Liver (tissue), 3 donors: ENCODE results near the gene FRYL.

Source experiments
- CTCF ChIP-seq: fragments of 150-350 bp; IDR thresholded peaks from 2 replicates; pipeline ENCODE4 v1.5.1; 2017; ENCODE audit warnings: improper control_type of control experiment, low read depth, low read length; ENCODE audit not compliant: missing input control
- RAD21 ChIP-seq, 2 donors: IDR thresholded peaks; 2 replicates each; pipeline ENCODE4 v1.6.1; 2016; ENCODE audit warnings: antibody characterized with exemption in 2 of 2, mild to moderate bottlenecking in 2 of 2
- REST ChIP-seq: IDR thresholded peaks from 2 replicates; pipeline ENCODE4 v1.6.1; 2016; ENCODE audit warnings: antibody characterized with exemption, mild to moderate bottlenecking
- RXRA ChIP-seq, 2 donors: IDR thresholded peaks; 2 replicates each; pipeline ENCODE4 v1.6.1; 2017 to 2018; ENCODE audit warnings: antibody characterized with exemption in 2 of 2, mild to moderate bottlenecking in 1 of 2
- TAF1 ChIP-seq: conservative IDR thresholded peaks from 2 replicates; pipeline ENCODE4 v1.6.1; 2016; ENCODE audit warnings: antibody characterized with exemption, mild to moderate bottlenecking
- YY1 ChIP-seq: IDR thresholded peaks from 2 replicates; pipeline ENCODE4 v1.6.1; 2016; ENCODE audit warnings: antibody characterized with exemption, mild to moderate bottlenecking
- donor health status: healthy.
- donor health status: healthy.

- TF ChIP-seq CTCF (peak; percentile 68), REST (no peak), TAF1 (no peak), RXRA (IDR thresholded peaks at IDR 0.05) (no peak), YY1 (no peak), RAD21 (IDR thresholded peaks at IDR 0.05) (peak; percentile 84 to 86)
Observed at GRCh38 chr4:48546336-48546735, 233.7 kb downstream of the FRYL start.
